Upper lobe of right lung (tissue), 1 donor: ENCODE results near the gene C1S. TPM values are rescaled to one million over a fixed set of nuclear protein-coding genes. Genes with fewer than 3 reads are reported as not detected.
A peak's percentile ranks its signal among the peaks of the same experiment; 100 is the strongest.

Source experiments
- ATAC-seq: fragments of 200-7000 bp; cut with Tn5 transposase; one replicate; pipeline ENCODE4 v1.9.1; 2020; ENCODE audit warnings: mild to moderate bottlenecking, moderate library complexity
- DNase-seq: peaks from one replicate; pipeline ENCODE4 v3.0.0-alpha.2; 2020
- H3K27ac ChIP-seq: fragments of 200-600 bp; one replicate; pipeline ENCODE4 v1.8.0; 2022
- H3K27me3 ChIP-seq: fragments of 200-600 bp; one replicate; pipeline ENCODE4 v1.8.0; 2022; ENCODE audit warnings: mild to moderate bottlenecking
- H3K36me3 ChIP-seq: fragments of 200-600 bp; one replicate; pipeline ENCODE4 v1.8.0; 2022
- H3K4me1 ChIP-seq: fragments of 200-600 bp; one replicate; pipeline ENCODE4 v1.8.0; 2022
- H3K4me3 ChIP-seq: fragments of 200-600 bp; one replicate; pipeline ENCODE4 v1.8.0; 2022; ENCODE audit warnings: mild to moderate bottlenecking
- H3K9me3 ChIP-seq: fragments of 200-600 bp; one replicate; pipeline ENCODE4 v1.8.0; 2022
- CTCF ChIP-seq: fragments of 200-600 bp; IDR thresholded peaks from one replicate; pipeline ENCODE4 v1.8.0; 2022; ENCODE audit warnings: antibody characterized with exemption
- intact Hi-C: fragments of 100-400 bp; cut with DNase I; formaldehyde crosslinking; loops from one replicate; pipeline ENCODE4 v1.11.0; 2022
- total RNA-seq: library from RNA; stranded (reverse); fragmentation: NEBNext Ultra II Directional; extraction: Animal tissue kit (Norgen Biotek cat#: 25700); gene quantifications from one replicate; pipeline ENCODE4 v1.2.1, GENCODE V29; 2021
- donor health status: DM: no; HTN: yes; CAD: no; lungs with severe emphysema.

The C1S gene
- total RNA-seq, 1 donor from 2014 or later = 321 TPM

GRCh38 chr12:7061138-7061537, 620 bp downstream of the C1S start:
- H3K27me3 ChIP-seq = no peaks in the 10 kb centered on the region
- ATAC-seq (no peak), DNase-seq (no peak)
- intact Hi-C loops = loop anchor here (5.0 kb wide), 1 partner anchor 36 kb away; no protein-coding TSS in a partner anchor
- H3K36me3 ChIP-seq = peaks cover 6% of the 10 kb centered on the region
- H3K4me3 ChIP-seq = peak overlapping the region; percentile 43
- peaks cover 16% of the 10 kb centered on the region for H3K4me1 ChIP-seq
- TF ChIP-seq CTCF = no peak
- H3K9me3 ChIP-seq = no peaks in the 10 kb centered on the region
- peak overlapping the region; percentile 81 for H3K27ac ChIP-seq

GRCh38 chr12:7061596-7061995, 1.1 kb downstream of the C1S start:
- ATAC-seq = no peak
- TF ChIP-seq CTCF = no peak
- DNase-seq = no peak
- Histone ChIP-seq H3K27me3 (no peaks in the 10 kb centered on the region), H3K27ac (peak overlapping the region; percentile 81), H3K4me3 (peak overlapping the region; percentile 43), H3K4me1 (peaks cover 16% of the 10 kb centered on the region), H3K9me3 (no peaks in the 10 kb centered on the region), H3K36me3 (peaks cover 10% of the 10 kb centered on the region)
- intact Hi-C loops = loop anchor here (5.0 kb wide), 1 partner anchor 36 kb away; no protein-coding TSS in a partner anchor

DNA sequence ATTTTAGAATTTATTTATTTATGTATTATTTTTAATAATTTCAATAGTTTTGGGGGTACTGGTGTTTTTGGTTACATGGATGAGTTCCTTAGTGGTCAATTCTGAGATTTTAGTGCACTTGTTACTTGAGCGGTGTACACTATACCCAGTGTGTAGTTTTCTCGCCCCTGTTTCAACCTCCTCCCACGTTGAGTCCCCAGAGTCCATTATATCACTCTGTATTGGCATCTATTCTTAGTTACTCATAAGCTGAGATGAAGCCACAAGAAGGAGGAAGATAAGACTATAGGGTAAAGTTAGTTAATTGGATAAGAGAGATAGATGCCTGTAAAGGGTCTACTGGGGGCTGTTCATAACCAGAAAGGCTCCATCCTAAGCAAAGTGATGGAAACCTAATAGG, 4.0 kb downstream of the C1S start:
- Histone ChIP-seq H3K27me3 (no peaks in the 10 kb centered on the region), H3K4me1 (peaks cover 23% of the 10 kb centered on the region), H3K9me3 (no peaks in the 10 kb centered on the region), H3K4me3 (no peak overlapping the region), H3K36me3 (peaks cover 10% of the 10 kb centered on the region), H3K27ac (no peak overlapping the region)
- TF ChIP-seq CTCF = no peak
- DNase-seq (no peak), ATAC-seq (no peak)
- intact Hi-C loops = loop anchor here (5.0 kb wide), 1 partner anchor 33 kb away; no protein-coding TSS in a partner anchor

DNA sequence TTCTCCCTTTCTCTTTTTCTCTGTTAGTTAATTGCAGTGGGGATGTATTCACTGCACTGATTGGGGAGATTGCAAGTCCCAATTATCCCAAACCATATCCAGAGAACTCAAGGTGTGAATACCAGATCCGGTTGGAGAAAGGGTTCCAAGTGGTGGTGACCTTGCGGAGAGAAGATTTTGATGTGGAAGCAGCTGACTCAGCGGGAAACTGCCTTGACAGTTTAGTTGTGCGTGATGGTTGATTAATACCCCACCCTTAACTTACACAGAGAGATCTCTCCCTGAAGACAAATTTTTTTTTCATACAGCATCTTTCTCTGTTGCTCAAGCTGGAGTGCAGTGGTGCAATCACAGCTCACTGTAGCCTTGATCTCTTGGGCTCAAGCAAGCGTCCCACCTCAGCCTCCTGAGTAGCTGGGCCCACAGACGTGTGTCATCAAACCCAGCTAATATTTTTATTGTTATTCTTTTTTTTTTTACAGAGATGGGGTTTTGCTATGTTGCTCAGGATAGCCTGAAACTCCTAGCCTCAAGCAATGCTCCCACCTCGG, 4.6 kb downstream of the C1S start:
- Histone ChIP-seq H3K27ac (no peak overlapping the region), H3K36me3 (peaks cover 10% of the 10 kb centered on the region), H3K9me3 (no peaks in the 10 kb centered on the region), H3K4me1 (peaks cover 18% of the 10 kb centered on the region), H3K4me3 (no peak overlapping the region), H3K27me3 (no peaks in the 10 kb centered on the region)
- DNase-seq (no peak), ATAC-seq (no peak)
- intact Hi-C loops = no loop called here
- TF ChIP-seq CTCF = no peak

DNA sequence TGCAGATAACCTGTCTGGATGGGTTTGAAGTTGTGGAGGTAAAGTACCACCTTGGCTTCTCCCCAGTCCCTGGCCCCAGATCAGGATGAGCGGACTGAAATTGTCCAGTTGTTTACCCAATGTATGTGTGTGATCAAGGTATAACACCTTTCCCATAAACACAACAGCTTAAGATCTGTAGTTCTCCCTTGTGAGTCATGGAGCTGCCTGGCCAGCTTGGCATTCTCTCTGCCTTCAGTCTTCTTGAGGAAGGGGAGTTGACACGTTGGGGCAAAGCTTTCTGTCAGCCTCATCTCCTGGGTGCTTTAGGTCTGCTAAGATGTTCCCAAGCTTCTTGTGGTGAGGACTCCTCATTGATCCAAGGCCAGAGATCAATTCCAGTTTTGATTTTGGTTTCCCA, 6.1 kb downstream of the C1S start:
- no peak overlapping the region for H3K27ac ChIP-seq
- H3K27me3 ChIP-seq = no peaks in the 10 kb centered on the region
- no peak for TF ChIP-seq CTCF
- H3K36me3 ChIP-seq = peaks cover 10% of the 10 kb centered on the region
- intact Hi-C loops = no loop called here
- peaks cover 13% of the 10 kb centered on the region for H3K4me1 ChIP-seq
- no peaks in the 10 kb centered on the region for H3K9me3 ChIP-seq
- ATAC-seq (no peak), DNase-seq (no peak)
- no peak overlapping the region for H3K4me3 ChIP-seq

GRCh38 chr12:7067096-7067495, 6.6 kb downstream of the C1S start:
- ATAC-seq = no peak
- H3K27ac ChIP-seq = no peak overlapping the region

More at GRCh38 chr12:7067096-7067495, 6.6 kb downstream of the C1S start:
- TF ChIP-seq CTCF = no peak
- Histone ChIP-seq H3K4me1 (peaks cover 13% of the 10 kb centered on the region), H3K36me3 (peaks cover 10% of the 10 kb centered on the region), H3K27me3 (no peaks in the 10 kb centered on the region), H3K4me3 (no peak overlapping the region), H3K9me3 (no peaks in the 10 kb centered on the region)
- intact Hi-C loops = no loop called here
- DNase-seq = no peak
